ENCODE measurements around the gene FAXC. TPM values are rescaled to one million over a fixed set of nuclear protein-coding genes. Genes with fewer than 3 reads are reported as not detected.
"Not testable (repeated sequence)": the region's sequence is repeated elsewhere in the genome, so short reads cannot be mapped to it uniquely, and the experiment has no call there.

FAXC gene
- total RNA-seq, 2 donors from 2014 or later: not detected

DNA sequence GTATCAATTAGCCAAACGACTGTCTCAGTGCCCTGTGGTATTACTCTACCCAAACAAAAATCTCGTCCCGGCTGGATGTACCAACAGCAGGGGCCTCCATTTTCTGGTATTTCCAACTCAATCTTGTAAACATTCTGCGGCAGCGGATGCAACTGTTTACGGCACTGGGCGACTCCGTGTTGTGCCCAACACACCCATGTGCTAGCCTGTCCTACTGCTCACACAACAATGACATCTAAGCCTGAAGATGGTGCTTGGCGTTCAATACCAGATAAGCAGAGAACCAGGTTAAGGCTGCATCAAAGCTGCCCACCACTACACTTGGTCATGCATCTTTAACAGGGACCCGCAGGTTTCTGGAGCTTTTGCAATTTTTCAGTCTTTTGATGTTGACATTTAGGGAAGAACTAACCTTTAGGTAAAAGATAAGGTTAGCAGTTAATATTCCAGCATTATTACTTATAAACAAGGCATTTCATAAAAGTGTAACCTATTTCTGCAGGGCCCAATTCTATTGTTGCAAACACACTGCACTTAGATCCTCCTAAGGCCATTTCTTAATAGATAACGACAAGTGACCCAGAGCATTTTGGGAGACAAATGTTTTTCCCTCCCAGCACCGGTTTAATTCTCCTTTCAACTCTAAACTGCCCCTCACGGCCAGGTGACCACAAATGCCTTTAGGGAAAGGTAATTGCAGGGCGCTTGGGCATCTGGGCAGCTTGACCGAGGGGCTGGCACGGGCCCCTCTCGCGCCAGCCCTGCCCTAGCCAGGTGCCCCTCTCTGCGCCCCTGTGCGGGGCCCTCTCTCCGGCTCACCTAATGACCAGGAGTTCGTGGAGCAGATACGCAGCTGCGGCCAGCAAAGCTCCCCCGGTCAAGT lies 945 bp downstream of the FAXC start:
- H3K9me3 Mint-ChIP-seq: no peaks in the 10 kb centered on the region
- ATAC-seq (no peak), DNase-seq (ENCODE audit: low spot score in 2 of 2) (no peak)
- H3K36me3 Mint-ChIP-seq: no peaks in the 10 kb centered on the region
- no peak overlapping the region for H3K27ac Mint-ChIP-seq

DNA sequence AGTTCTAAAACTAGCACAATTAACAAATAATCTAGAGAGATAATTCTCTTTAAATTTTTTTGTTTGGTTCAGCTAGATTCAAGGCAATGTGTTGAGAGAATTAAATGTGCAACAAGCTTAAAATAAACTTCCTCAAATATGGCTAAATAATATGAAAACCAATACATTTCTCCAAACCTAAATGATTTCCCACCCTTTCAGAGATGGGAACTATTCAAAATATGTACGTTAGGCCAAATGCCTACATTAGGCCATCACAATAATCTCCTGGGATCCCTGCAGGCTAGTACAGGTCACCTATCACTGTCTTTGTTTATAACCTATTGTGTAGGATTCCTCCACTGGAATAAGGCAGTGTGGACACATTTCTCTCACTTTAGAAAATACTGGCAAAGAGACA lies 1.7 kb downstream of the FAXC start:
- ATAC-seq (no peak), DNase-seq (ENCODE audit: low spot score in 2 of 2) (no peak)
- H3K9me3 Mint-ChIP-seq: no peaks in the 10 kb centered on the region
- H3K36me3 Mint-ChIP-seq: no peaks in the 10 kb centered on the region
- H3K27ac Mint-ChIP-seq: no peak overlapping the region

DNA sequence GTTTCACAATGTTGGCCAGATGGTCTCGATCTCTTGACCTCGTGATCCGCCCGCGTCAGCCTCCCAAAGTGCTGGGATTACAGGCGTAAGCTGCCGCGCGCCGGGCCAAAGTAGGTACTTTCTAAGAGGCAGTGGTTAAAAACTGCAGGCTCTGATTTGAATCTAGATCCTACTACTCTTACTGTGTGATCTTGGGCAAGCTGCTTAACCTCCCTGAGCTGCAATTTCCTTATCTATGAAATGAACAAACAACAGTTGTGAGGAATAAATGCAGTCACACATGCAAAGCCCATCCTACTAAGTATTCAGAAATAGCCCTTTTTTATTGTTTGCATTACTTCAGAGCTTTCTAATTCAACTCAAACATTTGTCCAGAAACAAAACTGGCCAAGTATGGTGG lies 2.9 kb downstream of the FAXC start:
- no peak for DNase-seq (ENCODE audit: low spot score in 2 of 2)
- no peak overlapping the region for H3K27ac Mint-ChIP-seq
- no peaks in the 10 kb centered on the region for H3K36me3 Mint-ChIP-seq
- H3K9me3 Mint-ChIP-seq: no peaks in the 10 kb centered on the region
- ATAC-seq: no peak

DNA sequence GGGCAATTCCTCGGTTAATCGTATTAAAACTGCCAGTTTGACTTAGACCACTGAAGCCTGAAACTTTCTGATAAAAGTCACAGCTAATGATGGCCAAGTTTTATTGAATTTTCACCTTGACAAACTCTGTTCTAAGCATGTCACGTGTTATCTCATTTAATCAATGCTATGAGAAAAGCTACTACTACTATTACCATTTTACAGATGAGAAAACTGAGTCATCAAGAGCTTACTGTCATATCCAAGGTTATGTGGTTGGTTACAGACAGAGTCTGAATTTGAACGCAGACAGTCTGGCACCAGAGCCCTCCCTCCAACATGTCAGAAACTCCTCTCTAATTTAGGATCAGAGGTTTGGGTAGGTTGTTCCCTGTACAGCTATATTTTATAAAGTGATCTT lies 4.3 kb downstream of the FAXC start:
- H3K36me3 Mint-ChIP-seq: no peaks in the 10 kb centered on the region

DNA sequence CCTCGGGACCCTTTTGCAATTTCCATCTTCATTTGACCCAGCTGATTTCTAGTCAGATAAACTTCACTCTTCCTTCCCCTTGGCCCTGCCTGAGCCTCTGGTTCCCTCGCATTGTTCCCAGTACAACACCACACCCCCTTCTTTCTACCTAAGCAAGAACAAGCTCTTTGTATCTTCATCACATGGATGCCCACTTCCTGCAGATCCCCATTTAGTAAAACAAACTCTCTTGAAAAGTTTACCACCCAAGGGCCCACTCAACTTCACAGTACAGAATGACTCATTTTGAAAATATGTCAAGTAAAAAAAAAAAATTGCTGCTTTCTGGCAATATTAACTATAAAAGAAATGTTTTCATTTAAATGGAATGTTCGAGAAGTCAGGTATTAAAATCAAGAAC lies 5.2 kb downstream of the FAXC start:
- H3K9me3 Mint-ChIP-seq: no peaks in the 10 kb centered on the region
- ATAC-seq: peak in 1 of 2 donors; percentile 42

More for the DNA sequence above, 4.3 kb downstream of the FAXC start:
- ATAC-seq: peak in 1 of 2 donors; percentile 48
- Mint-ChIP-seq H3K9me3 (no peaks in the 10 kb centered on the region), H3K27ac (no peak overlapping the region)
- DNase-seq (ENCODE audit: low spot score in 2 of 2): no peak

DNA sequence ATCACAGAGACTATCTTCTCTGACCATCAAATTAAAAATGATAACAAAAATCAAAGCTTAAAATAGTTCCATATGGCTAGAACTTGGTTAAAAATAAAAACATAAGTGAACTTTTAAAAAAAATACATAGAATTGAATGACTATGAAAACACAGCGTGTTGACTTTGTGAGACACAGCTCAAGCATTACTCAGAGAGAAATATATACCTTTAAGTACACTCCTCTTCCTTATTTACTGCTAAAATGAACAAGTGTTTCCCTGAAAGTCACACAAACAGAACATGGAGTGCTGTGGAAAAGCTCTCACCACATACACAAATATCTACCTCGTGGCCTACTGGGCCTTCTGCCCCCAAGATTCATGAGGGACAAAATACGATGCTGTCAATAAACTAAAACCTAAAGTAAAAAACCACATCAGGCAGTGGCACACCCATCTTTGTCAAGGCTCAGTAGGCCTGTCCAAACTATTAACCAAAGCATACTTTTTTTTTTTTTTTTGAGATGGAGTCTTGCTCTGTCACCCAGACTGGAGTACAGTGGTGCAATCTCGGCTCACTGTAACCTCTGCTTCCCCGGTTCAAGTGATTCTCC lies 7.5 kb downstream of the FAXC start:
- ATAC-seq: no peak
- Mint-ChIP-seq H3K36me3 (no peaks in the 10 kb centered on the region), H3K9me3 (no peaks in the 10 kb centered on the region), H3K27ac (no peak overlapping the region)
- no peak for DNase-seq (ENCODE audit: low spot score in 2 of 2)

More for the DNA sequence above, 5.2 kb downstream of the FAXC start:
- DNase-seq (ENCODE audit: low spot score in 2 of 2): no peak
- no peak overlapping the region for H3K27ac Mint-ChIP-seq
- no peaks in the 10 kb centered on the region for H3K36me3 Mint-ChIP-seq

DNA sequence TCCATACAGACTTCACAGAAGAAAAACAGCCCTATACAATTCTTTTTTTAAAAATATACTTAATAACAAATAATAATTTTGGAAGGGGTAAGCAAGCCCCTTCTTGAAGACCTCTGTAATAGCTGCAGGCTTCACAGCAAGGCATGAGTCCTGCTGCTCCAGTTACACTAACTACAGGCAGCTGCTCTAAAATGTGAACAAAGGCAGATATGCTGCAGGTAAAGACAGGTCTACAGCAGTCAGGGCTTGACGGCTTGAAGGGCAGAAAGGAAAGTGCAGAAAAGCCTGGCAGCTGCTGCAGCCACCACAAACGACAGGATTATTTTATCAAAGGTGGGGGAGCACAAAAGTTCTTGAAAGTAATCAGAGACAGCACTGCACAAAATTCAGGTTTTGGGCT lies 11.3 kb downstream of the FAXC start:
- H3K36me3 Mint-ChIP-seq: no peaks in the 10 kb centered on the region
- no peak for DNase-seq (ENCODE audit: low spot score in 2 of 2)
- no peak for ATAC-seq
- no peaks in the 10 kb centered on the region for H3K9me3 Mint-ChIP-seq
- H3K27ac Mint-ChIP-seq: no peak overlapping the region

DNA sequence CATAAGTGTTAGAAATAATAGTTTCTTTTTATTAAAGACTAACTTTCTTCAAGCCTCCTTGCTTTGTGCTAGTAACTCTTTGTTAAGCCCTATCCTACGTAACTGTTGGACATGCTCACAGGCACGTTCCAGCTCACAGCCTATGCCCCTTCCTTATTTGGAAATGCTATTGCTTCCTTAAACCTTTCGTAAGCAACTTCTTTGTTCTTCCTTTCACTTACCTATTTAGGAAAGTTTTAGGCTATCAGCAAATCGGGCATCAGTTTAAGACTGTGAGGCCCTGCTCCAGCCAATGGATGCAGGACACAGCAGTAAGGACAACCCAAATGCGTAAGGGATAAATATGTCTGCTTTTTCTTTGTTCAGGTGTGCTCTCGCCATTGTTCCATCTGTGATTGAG lies 14.2 kb downstream of the FAXC start:
- not testable (repeated sequence) for ATAC-seq; H3K36me3 Mint-ChIP-seq; DNase-seq (ENCODE audit: low spot score in 2 of 2); H3K9me3 Mint-ChIP-seq; H3K27ac Mint-ChIP-seq

DNA sequence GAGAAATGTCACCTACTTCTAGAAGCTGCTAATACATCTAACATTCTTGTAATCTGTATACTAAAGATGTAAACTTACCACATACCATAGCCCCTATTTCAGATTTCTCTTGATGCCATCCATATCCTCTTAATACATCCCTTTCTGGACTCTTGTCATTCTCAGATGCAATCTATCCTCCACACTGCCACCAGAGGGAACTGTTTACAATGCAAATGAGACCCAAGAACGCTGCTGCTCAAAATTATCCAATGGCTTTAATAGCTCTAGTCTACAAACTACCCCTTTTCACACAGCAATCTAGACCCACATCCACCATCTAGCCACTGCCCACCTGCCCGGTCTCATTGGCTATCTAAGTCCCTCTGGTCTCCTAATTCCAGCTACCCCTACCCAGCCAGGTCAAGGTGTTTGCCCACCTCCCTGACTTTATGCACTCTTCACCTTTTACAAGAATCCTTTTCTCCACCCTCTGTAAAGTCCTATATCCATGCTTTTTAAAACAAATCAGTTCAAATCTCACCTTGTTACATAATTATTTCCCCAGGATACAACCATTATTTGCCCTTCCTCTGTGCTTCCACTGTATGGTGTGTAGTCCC lies 14.8 kb downstream of the FAXC start:
- DNase-seq (ENCODE audit: low spot score in 2 of 2) (peak in 1 of 2 donors; percentile 20), ATAC-seq (peak; percentile 22 to 55)
- no peaks in the 10 kb centered on the region for H3K9me3 Mint-ChIP-seq
- no peak overlapping the region for H3K27ac Mint-ChIP-seq
- no peaks in the 10 kb centered on the region for H3K36me3 Mint-ChIP-seq

DNA sequence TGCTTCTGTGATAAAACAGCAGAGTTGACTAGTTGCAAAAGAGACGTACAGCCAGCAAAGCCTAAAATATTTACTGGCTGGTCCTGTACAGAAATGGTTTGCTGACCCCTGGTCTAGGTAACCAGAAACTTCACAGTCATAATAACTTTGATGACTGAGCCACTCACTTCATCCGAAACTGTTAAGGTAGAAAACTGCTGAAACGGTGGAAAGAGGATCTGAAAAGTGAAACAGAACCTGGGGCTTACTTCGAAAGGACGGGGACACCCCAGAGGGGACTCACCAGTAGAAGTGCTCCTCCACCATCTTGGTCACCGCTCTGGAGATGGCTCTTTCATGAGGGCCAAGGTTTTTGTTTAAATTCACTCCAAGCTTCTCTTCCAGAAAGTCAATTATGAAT lies 16.4 kb downstream of the FAXC start:
- DNase-seq (ENCODE audit: low spot score in 2 of 2): no peak
- ATAC-seq: no peak
- Mint-ChIP-seq H3K36me3 (no peaks in the 10 kb centered on the region), H3K9me3 (no peaks in the 10 kb centered on the region), H3K27ac (no peak overlapping the region)

DNA sequence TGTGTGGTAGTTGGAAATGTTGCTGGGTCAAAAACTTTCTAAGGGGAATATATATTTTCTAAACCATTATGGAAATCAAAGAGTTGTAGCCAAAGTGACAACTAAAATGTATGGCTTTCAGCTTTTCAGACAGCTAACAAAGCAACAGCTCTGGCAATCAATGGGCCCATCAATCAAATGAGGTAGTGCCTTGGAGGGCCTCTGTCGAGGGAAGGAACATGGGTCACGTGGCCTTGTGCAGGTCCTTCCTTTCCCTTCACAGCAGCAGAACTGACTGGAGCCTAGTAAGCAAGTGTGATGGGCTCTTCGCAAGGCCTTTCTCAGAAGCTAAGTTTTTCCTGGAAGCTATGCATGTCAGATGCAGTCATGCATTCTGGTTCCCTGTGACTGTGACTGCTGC lies 17.9 kb downstream of the FAXC start:
- Mint-ChIP-seq H3K36me3 (no peaks in the 10 kb centered on the region), H3K27ac (no peak overlapping the region), H3K9me3 (no peaks in the 10 kb centered on the region)
- DNase-seq (ENCODE audit: low spot score in 2 of 2) (no peak), ATAC-seq (no peak)

DNA sequence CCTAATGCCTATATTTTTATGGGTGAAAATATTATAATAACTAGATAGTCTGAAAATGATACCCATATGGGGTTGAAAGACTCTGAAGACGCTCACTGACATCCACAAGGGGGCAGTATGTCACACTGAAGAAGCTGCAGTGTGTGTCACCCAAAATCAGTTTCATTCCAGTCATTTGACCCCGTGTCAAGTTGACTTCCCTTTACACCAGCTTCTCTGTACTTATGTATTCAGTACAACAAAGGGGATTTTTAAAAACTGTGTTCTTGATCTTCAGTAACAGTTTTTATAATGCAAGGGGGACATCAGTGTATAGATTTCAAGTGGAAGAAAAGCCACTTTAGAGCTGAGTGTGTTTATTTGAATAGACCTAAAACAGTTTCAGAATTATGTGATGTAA lies 19.3 kb downstream of the FAXC start:
- ATAC-seq: peak; percentile 96
- Mint-ChIP-seq H3K36me3 (no peaks in the 10 kb centered on the region), H3K27ac (no peak overlapping the region), H3K9me3 (no peaks in the 10 kb centered on the region)
- peak in 1 of 2 donors; percentile 67 for DNase-seq (ENCODE audit: low spot score in 2 of 2)

DNA sequence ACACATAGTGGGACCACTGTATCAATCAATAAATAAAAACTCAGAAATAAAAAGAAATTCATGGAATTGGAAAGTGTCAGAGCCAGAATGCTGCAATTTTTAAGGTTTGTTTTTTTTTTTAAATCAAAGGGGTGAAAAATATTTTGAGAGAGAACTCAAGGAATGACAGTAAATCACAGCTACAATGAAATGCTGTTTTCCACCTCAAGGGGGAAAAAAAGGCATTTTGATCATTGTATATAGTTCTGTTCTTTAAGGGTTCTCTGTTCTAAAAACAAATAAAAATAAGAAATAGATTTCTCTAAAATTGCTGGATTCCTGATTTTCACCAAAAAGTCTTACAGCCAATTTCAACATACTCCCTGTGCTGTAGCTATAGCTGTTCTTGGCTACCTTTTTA lies 24.5 kb downstream of the FAXC start:
- DNase-seq (ENCODE audit: low spot score in 2 of 2): no peak
- Mint-ChIP-seq H3K36me3 (no peaks in the 10 kb centered on the region), H3K27ac (no peak overlapping the region), H3K9me3 (no peaks in the 10 kb centered on the region)
- ATAC-seq: no peak

DNA sequence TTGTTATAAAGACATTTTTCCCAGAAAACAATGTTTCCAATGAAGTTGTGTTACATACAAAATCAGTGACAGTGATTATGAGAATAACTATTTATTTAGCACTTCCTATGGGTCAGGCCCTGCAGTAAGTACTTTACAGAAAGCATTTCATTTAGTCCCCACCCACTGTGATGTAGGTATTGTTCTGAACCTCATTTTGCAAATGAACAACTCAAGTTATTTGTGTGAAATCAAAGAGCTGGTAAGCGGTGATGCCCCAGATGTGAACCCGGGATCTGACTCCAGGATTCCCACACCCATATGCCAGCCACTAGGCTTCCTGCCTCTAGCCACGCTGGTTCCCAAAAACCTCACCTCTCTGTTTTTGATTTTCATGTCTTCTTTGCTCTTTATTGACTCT lies 30.9 kb downstream of the FAXC start:
- ATAC-seq (no peak), DNase-seq (ENCODE audit: low spot score in 2 of 2) (no peak)
- H3K9me3 Mint-ChIP-seq: no peaks in the 10 kb centered on the region
- H3K36me3 Mint-ChIP-seq: no peaks in the 10 kb centered on the region
- H3K27ac Mint-ChIP-seq: no peak overlapping the region

DNA sequence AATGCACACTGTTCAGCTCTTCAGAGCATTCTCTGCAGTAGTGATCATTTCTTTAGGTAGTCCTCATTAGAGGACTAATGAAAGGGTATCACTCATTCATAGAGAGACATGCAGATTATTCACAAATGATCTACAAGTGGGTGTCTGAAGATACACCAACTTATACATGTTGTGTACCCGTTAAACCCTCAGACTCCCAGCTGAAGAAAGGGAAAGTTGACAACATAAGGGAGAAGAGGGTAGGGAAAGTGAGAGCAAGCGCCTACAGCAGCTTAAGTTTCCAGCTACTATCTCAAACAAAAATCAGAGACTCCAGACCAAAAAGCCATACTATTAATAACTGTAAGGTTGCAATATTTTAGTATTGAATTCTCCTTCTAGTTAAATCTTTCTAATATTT lies 37.1 kb downstream of the FAXC start:
- H3K27ac Mint-ChIP-seq: no peak overlapping the region
- DNase-seq (ENCODE audit: low spot score in 2 of 2): no peak
- no peaks in the 10 kb centered on the region for H3K36me3 Mint-ChIP-seq

DNA sequence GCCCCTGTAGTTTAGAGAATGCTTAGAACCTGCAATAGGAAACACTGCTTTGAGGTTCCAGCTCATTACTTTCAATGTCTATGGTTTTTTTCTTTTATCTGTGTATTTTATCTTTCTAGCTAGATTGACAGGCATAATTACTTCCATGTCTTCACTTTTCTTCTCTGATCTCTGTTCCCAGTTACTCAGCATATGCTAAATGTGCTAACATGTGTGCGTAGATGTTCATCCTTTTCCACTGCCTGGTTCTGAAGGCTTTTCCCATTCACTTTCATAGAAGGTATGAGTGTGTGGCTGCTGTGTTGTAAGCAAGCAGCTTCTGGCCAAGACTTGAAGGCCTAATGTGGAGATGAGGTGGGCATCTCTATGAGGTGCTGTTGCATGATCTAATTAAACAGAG lies 38.9 kb downstream of the FAXC start:
- H3K27ac Mint-ChIP-seq: no peak overlapping the region
- no peaks in the 10 kb centered on the region for H3K9me3 Mint-ChIP-seq
- H3K36me3 Mint-ChIP-seq: no peaks in the 10 kb centered on the region
- DNase-seq (ENCODE audit: low spot score in 2 of 2) (no peak), ATAC-seq (no peak)

More for the DNA sequence above, 37.1 kb downstream of the FAXC start:
- no peak for ATAC-seq
- H3K9me3 Mint-ChIP-seq: no peaks in the 10 kb centered on the region

DNA sequence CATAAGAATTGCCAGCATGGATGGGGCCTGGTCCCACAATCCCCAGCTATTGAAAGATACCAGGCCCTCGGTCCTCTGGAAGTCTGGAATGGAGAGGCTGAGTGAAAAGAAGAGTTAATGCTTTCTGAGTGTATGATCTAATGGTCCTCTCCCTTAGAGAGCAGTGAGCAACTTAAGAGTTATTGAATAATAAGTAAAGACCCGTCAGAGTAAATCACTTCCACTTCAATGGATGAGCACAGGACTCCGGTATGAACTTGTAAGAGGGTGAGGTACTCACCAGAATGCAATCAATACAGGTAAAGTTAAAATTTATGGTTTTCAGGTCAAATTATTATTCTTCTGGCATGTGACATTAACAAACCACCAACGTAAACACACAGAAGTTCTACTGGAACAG lies 39.9 kb downstream of the FAXC start:
- ATAC-seq: no peak
- H3K27ac Mint-ChIP-seq: no peak overlapping the region
- H3K36me3 Mint-ChIP-seq: no peaks in the 10 kb centered on the region
- no peaks in the 10 kb centered on the region for H3K9me3 Mint-ChIP-seq
- no peak for DNase-seq (ENCODE audit: low spot score in 2 of 2)

DNA sequence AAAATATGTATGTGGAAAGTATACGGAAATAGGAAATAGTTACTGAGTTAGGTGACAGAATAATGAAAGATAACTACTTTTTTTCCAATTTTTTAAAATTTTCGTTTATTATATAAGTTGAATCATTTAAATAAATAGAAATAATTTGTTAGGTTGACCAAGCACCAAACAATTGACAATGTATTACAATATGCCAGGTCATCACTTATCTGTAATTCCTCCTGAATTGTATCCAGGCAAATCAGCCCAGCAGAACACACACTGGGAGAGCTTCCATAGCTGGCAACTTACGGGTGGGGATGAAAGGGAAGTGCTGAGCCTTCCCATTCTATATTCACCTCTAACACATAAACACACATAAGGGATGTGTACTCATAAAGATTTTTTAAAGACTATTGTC lies 40.7 kb downstream of the FAXC start:
- no peaks in the 10 kb centered on the region for H3K36me3 Mint-ChIP-seq
- H3K27ac Mint-ChIP-seq: no peak overlapping the region
- H3K9me3 Mint-ChIP-seq: no peaks in the 10 kb centered on the region
- no peak for ATAC-seq
- DNase-seq (ENCODE audit: low spot score in 2 of 2): no peak
